Measurements from ENCODE around the gene MRPL27.

Gene MRPL27

DNA sequence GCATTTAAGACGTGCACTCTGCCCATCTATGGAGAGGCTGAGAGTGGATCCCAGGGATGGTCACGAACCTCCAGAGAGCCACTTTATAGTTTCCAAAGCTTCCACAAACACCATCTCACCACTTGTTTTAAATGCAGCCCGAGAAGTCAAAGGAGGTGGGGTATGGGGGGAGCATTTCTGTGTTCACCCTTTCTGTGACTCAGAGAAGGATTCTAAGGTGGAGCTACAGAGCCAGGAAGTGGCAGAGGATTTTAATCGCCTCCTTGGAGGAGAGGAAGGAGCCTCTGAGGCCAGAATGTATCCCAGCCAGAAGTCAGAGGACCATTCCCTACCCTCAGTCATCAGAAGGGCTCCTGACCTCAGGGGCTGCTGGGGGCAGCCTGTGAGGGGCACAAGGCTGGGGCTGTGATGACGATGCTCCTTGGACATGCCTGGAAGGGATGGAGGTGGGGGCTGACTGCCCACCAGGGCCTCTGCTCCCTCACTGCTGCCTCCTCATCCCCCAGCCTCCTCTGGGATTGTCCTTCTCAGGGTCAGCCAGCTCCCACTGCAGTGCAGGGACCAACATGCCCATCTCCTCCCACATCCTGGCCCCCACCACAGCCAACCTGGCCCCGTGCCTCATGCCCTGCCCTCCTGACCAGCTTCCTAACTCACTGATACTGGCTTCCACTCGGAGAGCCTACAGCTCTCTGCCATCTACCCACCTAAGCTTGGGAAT is 24.3 kb downstream of the MRPL27 start:
- no peak for DNase-seq (ENCODE audit: extremely low read depth, low read depth)
- TF ChIP-seq, protein P1, sequence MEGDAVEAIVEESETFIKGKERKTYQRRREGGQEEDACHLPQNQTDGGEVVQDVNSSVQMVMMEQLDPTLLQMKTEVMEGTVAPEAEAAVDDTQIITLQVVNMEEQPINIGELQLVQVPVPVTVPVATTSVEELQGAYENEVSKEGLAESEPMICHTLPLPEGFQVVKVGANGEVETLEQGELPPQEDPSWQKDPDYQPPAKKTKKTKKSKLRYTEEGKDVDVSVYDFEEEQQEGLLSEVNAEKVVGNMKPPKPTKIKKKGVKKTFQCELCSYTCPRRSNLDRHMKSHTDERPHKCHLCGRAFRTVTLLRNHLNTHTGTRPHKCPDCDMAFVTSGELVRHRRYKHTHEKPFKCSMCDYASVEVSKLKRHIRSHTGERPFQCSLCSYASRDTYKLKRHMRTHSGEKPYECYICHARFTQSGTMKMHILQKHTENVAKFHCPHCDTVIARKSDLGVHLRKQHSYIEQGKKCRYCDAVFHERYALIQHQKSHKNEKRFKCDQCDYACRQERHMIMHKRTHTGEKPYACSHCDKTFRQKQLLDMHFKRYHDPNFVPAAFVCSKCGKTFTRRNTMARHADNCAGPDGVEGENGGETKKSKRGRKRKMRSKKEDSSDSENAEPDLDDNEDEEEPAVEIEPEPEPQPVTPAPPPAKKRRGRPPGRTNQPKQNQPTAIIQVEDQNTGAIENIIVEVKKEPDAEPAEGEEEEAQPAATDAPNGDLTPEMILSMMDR (IDR thresholded peaks at IDR 0.05; ENCODE audit: low read depth, low read length), result no peak

DNA sequence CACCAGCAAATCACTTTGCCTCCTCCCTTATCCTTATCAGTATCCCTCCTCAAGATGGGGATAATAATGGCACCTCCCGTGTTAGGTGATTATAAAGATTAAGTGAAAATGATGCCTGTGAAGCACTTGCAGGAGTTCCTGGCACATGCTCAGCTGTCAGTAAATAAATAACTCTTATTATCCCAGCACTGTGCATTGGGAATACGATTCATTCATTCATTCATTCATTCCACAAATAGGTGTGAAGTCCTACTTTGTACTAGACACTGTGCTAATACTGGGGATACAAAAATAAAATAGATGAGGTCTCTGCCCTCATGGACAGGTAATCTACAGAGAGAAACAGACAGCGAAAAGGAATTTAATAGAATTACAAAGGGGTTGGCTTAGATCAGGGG is 25.1 kb downstream of the MRPL27 start:
- TF ChIP-seq, protein P1 (IDR thresholded peaks at IDR 0.05; ENCODE audit: low read depth, low read length), result no peak
- no peak for DNase-seq (ENCODE audit: extremely low read depth, low read depth)

GRCh38 chr17:50347117-50347893 is 25.7 kb downstream of the MRPL27 start:
- DNase-seq (ENCODE audit: extremely low read depth, low read depth), result no peak
- TF ChIP-seq, protein P1 (IDR thresholded peaks at IDR 0.05; ENCODE audit: low read depth, low read length), result no peak

DNA sequence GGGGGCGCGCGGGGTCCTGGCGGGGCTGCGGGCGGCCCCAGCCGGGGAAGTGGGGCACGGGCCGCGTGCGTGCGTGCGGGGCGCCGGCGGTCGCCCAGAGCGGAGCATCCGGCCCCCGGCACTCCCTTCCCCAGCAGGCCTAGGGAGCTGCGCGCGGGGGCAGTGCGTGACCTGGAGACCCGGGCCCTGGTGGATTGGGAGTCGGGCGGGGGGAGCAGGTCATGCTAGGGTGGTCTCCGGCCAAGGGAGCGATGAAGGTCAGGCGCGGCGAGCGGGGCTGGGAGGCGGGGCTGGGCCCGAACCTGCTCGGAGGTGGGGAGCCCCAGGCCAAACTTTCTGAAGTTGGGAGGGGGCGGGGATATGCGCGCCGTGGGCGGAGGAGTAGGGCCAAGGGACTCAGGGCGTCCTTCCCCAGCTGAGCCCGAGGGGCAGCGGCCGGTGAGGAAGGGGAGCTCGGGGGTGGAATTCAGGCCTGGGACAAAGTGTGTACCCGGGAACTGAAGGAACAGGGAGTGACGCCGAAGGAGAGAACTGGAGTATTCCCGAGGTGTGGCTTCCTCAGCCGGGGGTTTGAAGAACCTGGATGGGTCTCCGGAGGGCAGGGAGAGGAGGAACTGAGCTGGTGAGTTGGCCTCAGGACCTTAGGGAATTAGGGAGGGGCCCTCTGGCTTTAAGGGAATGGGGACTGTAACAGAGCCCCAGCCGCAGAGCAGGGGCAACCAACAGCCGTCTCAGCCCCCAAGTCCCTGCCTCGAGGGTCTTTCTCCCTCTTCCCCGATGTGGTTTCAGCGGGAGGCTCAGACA is 26.5 kb downstream of the MRPL27 start:
- no peak for DNase-seq (ENCODE audit: extremely low read depth, low read depth)
- TF ChIP-seq, protein P1 (IDR thresholded peaks at IDR 0.05; ENCODE audit: low read depth, low read length), result no peak

DNA sequence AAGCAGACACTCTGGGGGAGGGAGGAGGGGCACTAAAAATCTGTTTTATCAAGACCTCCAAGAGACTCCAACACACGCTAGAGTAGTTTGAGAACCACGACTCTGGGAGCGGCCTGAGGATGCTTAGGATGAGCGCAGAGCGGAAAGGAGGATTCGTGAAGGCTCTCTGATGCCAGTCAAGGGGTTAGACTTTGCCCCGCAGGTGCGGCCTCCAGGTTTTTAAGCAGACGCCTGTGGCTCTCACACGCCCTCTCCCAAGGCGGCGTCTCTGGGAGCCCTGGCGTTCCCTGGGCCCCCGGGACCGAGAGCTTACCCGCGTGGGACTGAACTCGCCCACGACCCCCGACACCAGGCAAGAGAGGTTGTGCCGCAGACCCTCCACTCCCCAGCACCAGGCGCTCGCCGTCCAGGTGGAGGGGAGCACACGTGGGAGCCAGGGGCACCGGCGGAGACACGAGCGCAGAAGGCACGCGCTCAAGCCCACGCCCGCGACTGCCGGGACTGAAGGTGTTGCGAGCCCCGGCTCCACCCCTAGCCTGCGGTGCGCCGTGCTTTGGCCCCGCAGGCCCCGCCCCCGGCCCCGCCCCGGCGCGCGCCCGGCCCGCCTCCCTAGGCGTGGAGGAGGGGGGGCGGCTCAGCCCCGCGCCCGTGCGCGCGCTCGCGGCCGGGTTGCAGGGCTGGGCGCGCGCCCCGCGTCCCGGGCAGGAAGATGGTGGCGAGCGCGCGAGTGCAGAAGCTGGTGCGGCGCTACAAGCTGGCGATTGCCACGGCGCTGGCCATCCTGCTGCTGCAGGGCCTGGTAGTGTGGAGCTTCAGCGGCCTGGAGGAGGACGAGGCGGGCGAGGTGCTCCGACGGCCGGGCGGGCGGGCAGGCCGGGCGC is 27.3 kb downstream of the MRPL27 start, which contains the start of gene XYLT2:
Gene XYLT2, plus strand, starts transcription at position 695 of the 881 bp plus-strand sequence. Its CDS starts 15 bp downstream, at position 710.
- TF ChIP-seq, protein P1 (IDR thresholded peaks at IDR 0.05; ENCODE audit: low read depth, low read length), result no peak

DNA sequence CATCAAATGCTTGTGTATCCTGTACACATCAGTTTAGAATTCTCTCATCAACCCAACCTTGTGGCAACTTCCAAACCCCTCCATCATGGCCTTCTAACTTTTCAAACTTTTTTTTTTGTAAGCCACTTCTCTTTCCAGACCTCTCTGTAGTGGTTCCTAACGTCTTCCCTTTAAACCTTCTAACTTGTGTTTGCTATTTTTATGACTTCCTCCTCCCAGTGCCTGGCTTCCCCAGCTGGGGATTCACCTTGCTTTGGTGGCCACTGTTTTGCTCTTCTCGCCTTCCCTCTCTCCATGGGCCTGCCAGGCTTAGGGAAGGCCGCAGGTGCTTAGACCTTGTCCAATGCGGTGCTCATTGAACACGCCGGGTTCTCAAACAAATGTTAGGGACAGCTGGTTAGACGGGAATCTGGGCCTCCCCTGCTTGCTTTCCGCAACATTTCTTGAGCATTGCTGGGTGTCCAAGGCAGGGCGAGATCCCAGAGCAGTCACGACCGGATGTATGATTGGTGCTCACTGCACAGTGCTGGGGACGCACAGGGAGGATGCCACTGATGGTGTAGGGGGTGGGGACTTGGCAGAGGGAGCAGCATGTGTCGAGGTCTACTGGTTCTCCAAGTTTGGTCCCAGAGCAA is 28.1 kb downstream of the MRPL27 start:
- TF ChIP-seq, protein P1 (IDR thresholded peaks at IDR 0.05; ENCODE audit: low read depth, low read length), result no peak
- DNase-seq (ENCODE audit: extremely low read depth, low read depth), result no peak

More for the DNA sequence above, 27.3 kb downstream of the MRPL27 start, which contains the start of gene XYLT2:
- peak; percentile 43 for DNase-seq (ENCODE audit: extremely low read depth, low read depth)
